HEK293T (cell line): Measurements from ENCODE around the gene CCSAP.

Source experiments
- BHLHE40 ChIP-seq: fragments of 450-650 bp; IDR thresholded peaks from 2 replicates; pipeline ENCODE4 v1.6.1; 2016; ENCODE audit warnings: mild to moderate bottlenecking, moderate library complexity, borderline replicate concordance
- ELF4 ChIP-seq: fragments of 450-650 bp; IDR thresholded peaks from 2 replicates; pipeline ENCODE4 v1.6.1; 2017; ENCODE audit warnings: antibody characterized with exemption
- FOXA1 ChIP-seq: fragments of 450-650 bp; IDR thresholded peaks from 2 replicates; pipeline ENCODE4 v1.6.1; 2016; ENCODE audit warnings: mild to moderate bottlenecking
- FOXK2 ChIP-seq: fragments of 450-650 bp; IDR thresholded peaks from 2 replicates; pipeline ENCODE4 v1.6.1; 2016; ENCODE audit warnings: mild to moderate bottlenecking
- HDGF ChIP-seq: fragments of 450-650 bp; IDR thresholded peaks from 2 replicates; pipeline ENCODE4 v1.6.1; 2017; ENCODE audit warnings: antibody characterized with exemption, borderline replicate concordance
- LEF1 ChIP-seq: fragments of 450-650 bp; IDR thresholded peaks from 2 replicates; pipeline ENCODE4 v1.6.1; 2017; ENCODE audit warnings: mild to moderate bottlenecking, borderline replicate concordance
- SP1 ChIP-seq: fragments of 450-650 bp; IDR thresholded peaks from 2 replicates; pipeline ENCODE4 v1.6.1; 2017
- TARDBP ChIP-seq: fragments of 450-650 bp; IDR thresholded peaks from 2 replicates; pipeline ENCODE4 v1.6.1; 2016

DNA sequence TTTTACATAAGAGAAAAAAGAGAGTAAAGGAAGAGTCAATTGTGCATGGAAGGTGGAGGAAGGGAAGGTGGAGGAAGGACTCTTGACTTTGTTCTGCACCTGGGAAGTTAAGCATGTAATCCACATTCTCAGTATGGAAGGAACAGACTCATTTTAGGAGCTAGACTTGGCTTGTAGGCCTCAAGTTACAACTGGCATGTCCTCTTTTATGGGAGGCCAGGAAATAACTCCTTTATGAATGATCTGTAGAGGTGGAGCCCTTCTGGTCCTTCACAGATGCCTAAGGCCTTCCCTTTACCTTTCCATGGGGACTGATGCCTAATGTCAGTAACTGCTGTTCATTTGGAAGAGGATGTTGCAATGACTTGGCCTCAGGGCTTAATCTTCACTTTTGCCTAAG is 29.4 kb upstream of the CCSAP start:
- TF ChIP-seq ELF4 = no peak
- no peak for TF ChIP-seq SP1
- no peak for TF ChIP-seq BHLHE40
- no peak for TF ChIP-seq FOXK2
- no peak for TF ChIP-seq LEF1
- no peak for TF ChIP-seq FOXA1
- TF ChIP-seq HDGF = no peak
- TF ChIP-seq TARDBP = no peak
